ENCODE measurements around the gene AOC3.
"Not testable (repeated sequence)": the region's sequence is repeated elsewhere in the genome, so short reads cannot be mapped to it uniquely, and the experiment has no call there.

The AOC3 gene

GRCh38 chr17:42894283-42895184 lies 43.5 kb downstream of the AOC3 start:
- DNase-seq, result no peak

GRCh38 chr17:42895185-42895555 lies 44.2 kb downstream of the AOC3 start:
- DNase-seq, result no peak

- DNase-seq, result no peak
Measured at GRCh38 chr17:42898147-42898811, 47.3 kb downstream of the AOC3 start.

DNA sequence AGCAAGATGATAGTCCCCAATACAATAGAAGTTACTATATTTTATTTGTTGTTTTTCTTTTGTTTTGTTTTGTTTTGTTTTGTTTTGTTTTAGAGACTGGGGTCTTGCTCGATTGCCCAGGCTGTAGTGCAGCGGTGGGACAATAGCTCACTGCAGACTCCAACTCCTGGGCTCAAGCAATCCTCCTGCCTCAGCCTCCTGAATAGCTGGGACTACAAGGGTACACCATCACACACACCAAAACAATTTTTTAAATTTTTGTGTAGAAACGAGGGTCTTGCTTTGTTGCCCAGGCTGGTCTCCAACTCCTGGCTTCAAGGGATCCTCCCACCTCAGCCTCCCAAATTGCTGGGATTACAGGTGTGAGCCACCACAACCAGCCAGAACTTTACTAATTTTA lies 49.0 kb downstream of the AOC3 start:
- not testable (repeated sequence) for DNase-seq

DNA sequence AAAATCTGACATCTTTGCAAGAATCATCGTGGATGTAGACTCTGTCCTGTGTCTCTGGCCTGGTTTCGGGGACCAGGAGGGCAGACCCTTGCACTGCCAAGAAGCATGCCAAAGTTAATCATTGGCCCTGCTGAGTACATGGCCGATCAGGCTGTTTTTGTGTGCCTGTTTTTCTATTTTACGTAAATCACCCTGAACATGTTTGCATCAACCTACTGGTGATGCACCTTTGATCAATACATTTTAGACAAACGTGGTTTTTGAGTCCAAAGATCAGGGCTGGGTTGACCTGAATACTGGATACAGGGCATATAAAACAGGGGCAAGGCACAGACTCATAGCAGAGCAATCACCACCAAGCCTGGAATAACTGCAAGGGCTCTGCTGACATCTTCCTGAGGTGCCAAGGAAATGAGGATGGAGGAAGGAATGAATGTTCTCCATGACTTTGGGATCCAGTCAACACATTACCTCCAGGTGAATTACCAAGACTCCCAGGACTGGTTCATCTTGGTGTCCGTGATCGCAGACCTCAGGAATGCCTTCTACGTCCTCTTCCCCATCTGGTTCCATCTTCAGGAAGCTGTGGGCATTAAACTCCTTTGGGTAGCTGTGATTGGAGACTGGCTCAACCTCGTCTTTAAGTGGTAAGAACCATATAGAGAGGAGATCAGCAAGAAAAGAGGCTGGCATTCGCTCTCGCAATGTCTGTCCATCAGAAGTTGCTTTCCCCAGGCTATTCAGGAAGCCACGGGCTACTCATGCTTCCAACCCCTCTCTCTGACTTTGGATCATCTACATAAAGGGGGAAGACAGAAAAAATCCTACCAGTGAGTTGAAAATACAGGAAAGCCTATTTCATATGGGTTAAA lies 49.7 kb downstream of the AOC3 start, which contains the start of gene G6PC1:
G6PC1 (plus strand) TSS at position 340 of the 872 bp plus-strand sequence; CDS start at position 418, 78 bp downstream.
- no peak for DNase-seq

DNA sequence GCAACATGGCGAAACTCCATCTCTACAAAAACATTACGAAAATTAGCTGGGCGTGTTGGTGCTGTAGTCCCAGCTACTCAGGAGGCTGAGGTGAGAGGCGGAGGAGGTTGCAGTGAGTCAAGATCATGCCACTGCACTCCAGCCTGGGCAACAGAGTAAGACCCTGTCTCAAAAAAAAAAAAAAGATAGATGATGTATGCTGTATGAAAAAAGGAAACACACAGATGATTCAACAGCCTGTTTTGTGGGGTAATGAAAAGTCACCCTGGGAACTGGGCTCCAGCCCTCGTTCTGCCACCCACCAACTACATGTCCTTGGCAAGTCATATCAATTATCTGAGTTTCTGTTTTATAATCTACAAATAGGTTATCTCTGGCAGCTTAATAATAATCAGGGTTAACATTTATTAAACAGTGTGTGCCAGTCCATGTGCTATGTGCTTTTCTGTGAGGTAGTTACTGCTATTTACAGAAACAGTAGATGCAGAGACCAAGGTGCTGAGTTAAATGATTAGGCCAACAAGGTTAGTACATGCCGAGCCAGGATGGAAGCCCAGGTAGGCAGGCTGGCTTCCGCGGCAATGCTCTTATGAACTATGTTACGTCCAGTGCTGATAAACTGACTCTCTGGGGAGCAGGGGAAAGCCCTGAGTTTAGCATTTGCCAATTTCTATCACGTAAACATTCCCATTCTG lies 50.7 kb downstream of the AOC3 start:
- DNase-seq, result no peak

GRCh38 chr17:42904110-42904469 lies 53.1 kb downstream of the AOC3 start:
- DNase-seq, result no peak

DNA sequence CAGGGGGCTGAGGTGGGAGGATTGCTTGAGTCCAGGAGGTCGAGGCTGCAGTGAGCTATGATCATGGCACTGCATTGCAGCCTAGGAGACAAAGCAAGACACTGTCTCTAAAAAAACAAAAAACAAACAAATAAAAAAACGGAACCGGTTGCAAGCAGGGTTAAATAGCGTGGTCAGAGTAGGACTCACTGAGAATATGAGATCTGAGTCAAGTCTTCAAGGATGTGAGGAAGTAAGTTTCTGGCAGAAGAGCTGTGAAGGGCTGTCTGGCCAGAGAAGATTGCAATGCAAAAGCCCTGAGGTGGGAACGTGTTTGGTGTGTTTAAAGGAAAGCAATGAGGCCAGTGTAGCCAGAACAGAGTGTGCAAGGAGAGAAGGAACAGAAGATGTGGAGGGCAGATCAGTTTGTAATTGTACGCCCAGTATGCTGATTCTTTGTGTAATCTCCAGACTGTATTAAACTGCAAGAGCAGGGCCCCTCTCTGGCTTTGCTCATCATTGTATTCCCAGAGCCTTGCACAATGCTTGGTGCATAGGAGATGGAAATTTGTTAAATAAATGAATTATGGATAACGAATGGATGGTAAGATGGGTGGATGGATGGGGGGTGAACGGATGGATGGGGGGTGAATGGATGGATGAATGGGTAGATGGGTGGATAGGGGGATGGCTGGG lies 55.9 kb downstream of the AOC3 start:
- no peak for DNase-seq

Measured in retina (tissue), 1 donor.